Measurements from ENCODE around the gene E2F8.
A peak's percentile ranks its signal among the peaks of the same experiment; 100 is the strongest.
"Not testable (repeated sequence)": the region's sequence is repeated elsewhere in the genome, so short reads cannot be mapped to it uniquely, and the experiment has no call there.

The E2F8 gene

DNA sequence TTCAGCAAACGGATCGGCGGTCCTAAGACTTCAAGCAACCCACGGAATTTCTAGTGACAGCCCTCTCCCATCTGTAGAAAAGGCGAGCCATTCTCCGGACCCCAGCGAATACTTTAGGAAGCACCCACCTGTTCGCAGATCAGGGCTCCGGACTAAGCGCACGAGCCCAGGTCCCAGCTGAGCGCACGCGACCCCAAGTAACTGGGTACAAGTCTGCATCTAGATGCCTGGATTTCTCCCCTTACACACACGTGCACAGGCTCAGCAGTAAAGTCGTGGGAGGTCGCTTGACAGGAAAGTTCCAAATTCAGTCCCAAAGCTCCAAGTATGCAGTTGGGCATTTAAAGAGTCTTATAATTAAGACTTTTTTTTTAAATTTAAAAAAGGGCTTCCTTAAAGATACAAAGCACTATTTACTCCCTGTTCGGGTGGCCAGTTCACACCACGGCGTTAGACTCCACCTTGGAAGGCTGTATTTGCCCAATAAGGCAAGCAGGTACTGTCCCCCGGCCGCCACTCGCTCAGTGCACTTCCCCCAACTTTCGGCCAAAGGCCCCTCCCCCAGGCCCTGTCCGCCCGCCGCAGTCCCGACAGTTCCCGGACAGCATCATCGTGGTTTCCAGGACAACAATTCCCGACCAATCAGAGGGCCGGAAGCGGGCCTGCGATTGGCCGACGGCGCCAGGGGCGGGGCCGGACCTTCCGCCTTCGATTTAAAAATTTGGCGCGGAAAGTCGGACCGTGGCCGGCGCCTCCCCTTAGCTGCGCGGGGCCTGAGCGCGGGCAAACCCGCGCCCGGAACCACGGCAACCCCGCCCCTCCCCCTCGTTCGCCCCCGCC is at the start of gene E2F8:
Gene E2F8 (minus strand): TSS at position 526 of the 840 bp plus-strand sequence. CDS start 824 bp downstream, outside the sequence.
- DNase-seq (ENCODE audit: low spot score): peak; percentile 88

GRCh38 chr11:19290356-19290755 is 49.6 kb upstream of the E2F8 start:
- no peak for DNase-seq (ENCODE audit: low spot score)

DNA sequence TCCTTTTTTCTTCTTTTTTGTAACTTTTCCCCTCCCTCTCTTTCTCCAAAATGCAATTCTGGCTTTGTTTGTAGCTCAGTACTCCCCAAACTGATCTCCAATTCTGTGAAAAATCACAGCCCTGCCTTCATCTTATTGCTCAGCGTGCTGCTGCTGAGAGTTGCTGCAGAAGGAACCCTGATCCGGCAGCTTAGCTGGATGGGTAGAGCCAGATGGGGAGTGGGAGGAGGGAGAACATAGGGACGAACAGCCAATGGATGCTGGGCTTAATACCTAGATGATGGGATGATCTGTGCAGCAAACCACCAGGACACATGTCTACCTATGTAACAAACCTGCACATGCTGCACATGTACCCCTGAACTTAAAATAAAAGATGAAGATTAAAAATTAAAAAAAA is 47.5 kb upstream of the E2F8 start:
- no peak for DNase-seq (ENCODE audit: low spot score)

- DNase-seq (ENCODE audit: low spot score): no peak
Observed at GRCh38 chr11:19286411-19286810, 45.7 kb upstream of the E2F8 start.

DNA sequence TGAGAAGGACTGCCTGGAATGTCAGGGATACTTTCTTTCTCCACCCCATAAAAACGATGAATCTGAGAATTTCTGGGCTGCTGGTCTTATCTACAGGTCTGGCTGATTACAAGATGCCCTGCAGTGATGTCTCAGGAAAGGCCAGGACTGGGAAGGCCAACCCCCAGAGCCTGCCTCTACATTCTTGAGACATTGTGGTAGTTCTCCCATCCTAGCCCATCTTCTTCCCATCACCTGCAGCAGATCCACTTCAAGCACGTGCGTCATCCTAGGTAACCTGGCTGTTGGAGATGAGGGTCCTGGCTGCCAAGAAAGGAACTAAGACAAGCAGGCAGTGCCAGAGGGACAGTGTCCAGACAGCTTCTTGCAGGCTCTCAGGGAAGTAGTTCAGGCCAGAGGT is 44.1 kb upstream of the E2F8 start:
- no peak for DNase-seq (ENCODE audit: low spot score)

DNA sequence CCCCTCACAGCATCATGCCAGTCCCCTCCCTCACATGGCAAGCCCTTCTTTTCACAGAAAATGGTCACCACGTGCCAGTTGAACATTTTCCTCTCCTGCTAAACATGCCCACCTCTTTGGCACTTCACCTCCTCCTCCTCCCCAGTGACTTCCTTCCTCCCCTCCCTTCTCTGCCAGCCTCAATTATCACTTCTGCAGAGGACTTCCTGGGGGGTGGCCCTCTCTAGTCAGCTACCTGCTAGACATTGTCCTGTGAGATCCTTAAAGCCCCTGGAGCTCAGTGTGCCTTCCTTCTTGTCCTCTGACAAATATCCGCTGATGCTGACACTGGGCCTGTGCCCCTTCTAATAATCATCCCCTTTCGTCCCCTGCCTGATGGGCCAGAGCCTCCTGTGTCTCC is 43.2 kb upstream of the E2F8 start:
- DNase-seq (ENCODE audit: low spot score): no peak

DNA sequence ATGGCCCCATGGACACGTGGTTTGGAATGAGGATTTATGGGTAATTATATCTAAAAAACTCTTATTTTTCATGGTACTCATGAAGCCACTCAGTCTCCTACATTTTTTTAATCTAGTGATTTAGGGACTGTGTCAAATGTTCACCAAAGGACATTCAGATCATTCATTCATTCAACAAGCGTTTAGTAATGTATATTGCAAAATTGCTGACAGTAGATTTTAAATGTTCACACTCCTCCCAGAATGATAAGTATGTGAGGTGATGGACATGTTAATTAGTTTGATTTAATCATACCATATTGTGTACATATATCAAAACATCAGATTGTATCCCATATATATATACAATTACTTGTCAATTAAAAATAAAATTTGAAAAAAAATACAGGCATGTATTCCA is 40.8 kb upstream of the E2F8 start:
- DNase-seq (ENCODE audit: low spot score): no peak

GRCh38 chr11:19281041-19281440 is 40.3 kb upstream of the E2F8 start:
- no peak for DNase-seq (ENCODE audit: low spot score)

DNA sequence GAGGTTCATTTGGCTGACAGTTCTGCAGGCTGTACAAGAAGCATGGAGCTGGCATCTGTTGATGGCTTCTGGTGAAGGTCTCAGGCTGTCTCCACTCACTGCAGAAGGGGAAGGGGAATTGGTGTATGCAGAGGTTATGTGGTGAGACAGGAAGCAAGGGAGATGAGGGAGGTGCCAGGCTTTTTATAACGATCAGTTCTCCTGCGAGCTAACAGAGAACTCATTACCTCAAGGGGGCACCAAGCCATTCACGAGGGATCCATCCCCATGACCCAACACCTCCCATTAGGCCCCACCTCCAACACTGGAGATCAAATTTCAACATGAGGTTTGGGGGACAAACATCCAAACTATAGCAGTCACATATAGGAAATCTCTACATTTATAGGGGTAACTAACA is 38.7 kb upstream of the E2F8 start:
- DNase-seq (ENCODE audit: low spot score): no peak

DNA sequence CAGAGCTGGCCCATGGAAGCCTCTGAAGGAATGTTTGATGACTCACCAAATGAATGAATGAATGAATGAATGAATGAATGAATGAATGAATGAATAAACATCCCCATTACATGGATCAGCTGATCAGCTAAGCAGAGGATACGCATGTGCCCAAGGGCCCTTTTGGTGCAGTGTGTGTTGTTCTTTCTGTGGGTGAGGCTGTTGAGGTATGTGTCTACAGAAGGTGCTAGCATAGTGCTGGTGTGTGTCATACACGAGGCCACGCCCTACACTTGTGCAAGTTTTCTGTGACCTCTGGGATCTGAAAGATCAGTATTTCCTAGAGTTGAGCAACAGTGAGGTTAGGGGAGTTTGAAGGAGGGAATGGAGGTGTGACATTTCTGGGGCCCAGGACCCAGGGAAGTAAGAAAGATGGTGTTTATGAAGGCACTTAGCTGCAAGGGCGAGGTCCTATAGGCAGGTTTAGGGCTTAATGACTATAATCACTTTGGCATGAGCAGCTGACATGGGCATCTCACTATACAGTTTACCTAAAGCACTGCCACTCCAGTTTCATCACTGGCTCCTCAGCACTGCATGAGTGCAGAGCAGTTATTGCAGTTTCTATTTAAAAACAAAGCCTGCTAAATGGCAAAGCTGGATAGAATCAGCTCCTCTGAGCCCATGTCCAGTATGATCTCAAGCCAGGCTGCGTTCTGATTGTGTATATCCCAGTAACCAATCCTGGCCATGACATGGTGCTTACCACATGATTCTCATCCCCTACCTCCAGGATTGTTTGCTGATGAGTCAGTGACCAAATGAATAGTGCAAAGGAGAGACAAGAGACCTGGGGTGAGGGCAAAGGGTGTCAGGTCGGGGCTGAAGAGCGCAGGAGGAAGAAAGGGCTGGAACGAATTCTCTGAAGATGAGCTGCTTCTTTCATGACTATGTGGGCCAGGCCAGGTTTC is 36.4 kb upstream of the E2F8 start:
- peak; percentile 27 for DNase-seq (ENCODE audit: low spot score)

DNA sequence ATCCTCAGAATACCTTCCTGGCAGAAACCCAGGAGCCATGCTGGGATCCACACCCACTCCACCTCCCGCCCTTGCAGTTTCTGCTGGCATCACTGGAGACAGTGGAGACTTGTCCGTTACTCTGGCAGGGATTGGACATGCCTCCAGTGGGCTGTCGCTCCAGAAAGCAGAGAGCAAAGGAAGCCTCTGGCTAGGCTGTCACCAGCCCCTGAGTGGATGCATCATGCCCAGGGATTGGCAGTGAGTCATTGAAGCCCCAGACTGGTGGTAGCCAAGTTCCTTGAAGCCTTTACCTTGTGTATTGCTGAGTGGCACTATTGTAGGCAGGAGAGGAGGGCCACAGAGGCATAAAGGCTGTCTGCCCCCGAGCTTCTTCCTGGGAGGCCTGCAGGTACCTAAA is 34.8 kb upstream of the E2F8 start:
- no peak for DNase-seq (ENCODE audit: low spot score)

GRCh38 chr11:19273219-19273618 is 32.5 kb upstream of the E2F8 start:
- not testable (repeated sequence) for DNase-seq (ENCODE audit: low spot score)

GRCh38 chr11:19268909-19269308 is 28.2 kb upstream of the E2F8 start:
- no peak for DNase-seq (ENCODE audit: low spot score)

GRCh38 chr11:19267567-19267966 is 26.8 kb upstream of the E2F8 start:
- no peak for DNase-seq (ENCODE audit: low spot score)

GRCh38 chr11:19263333-19263732 is 22.6 kb upstream of the E2F8 start:
- DNase-seq (ENCODE audit: low spot score): no peak

- no peak for DNase-seq (ENCODE audit: low spot score)
Observed at GRCh38 chr11:19259487-19260345, 19.0 kb upstream of the E2F8 start.

GRCh38 chr11:19258641-19259230 is 18.0 kb upstream of the E2F8 start:
- DNase-seq (ENCODE audit: low spot score): no peak

GRCh38 chr11:19254441-19254840 is 13.7 kb upstream of the E2F8 start:
- DNase-seq (ENCODE audit: low spot score): not testable (repeated sequence)

GRCh38 chr11:19253817-19254216 is 13.1 kb upstream of the E2F8 start:
- no peak for DNase-seq (ENCODE audit: low spot score)

DNA sequence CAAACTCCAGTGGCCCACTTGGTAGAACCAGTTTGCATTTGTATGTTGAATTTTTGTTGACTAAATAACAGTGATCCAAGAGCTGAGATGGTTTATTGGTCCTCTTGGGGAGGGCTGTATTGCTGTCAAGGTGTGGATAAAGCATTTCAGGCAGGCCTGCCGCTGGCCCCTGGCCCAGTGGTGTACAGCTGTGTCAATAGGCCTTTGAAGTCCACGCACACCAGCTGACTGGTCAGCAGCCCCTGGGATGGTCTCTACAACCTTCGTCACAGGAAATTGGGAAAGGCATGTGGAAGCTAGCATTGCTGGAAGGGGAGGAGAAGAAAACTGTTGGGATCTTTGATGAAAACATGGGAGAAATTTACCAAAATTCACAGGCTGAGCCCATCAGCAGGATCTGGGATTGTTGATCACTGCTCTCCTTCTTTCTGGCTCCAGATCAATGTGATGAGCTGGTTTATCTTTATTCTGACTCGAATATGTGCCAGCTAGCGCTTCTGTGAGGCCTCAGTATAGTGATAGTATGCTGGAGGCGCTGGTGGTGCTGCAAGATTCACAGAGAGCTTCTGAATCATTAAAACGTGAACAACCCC is 12.5 kb upstream of the E2F8 start:
- no peak for DNase-seq (ENCODE audit: low spot score)

All from HuH-7 (cell line).